WI38 (cell line): ENCODE results near the gene PDGFRB.

Source experiments
- H3K4me3 ChIP-seq: 2 replicates; pipeline ENCODE4 v1.5.1; 2011; ENCODE audit warnings: low read depth, mild to moderate bottlenecking, control low read depth, low read length
- CTCF ChIP-seq: IDR thresholded peaks from 2 replicates; pipeline ENCODE4 v1.5.1; 2012; ENCODE audit warnings: low read depth, mild to moderate bottlenecking, control low read depth, low read length

PDGFRB gene

GRCh38 chr5:150080696-150081435 lies 74.8 kb downstream of the PDGFRB start:
- H3K4me3 ChIP-seq, result no peak overlapping the region
- TF ChIP-seq CTCF, result no peak

GRCh38 chr5:150079909-150080461 lies 75.7 kb downstream of the PDGFRB start:
- TF ChIP-seq CTCF, result no peak
- no peak overlapping the region for H3K4me3 ChIP-seq

- no peak overlapping the region for H3K4me3 ChIP-seq
- no peak for TF ChIP-seq CTCF
Observed at GRCh38 chr5:150078802-150079689, 76.6 kb downstream of the PDGFRB start.

GRCh38 chr5:150077996-150078801 lies 77.4 kb downstream of the PDGFRB start:
- no peak overlapping the region for H3K4me3 ChIP-seq
- no peak for TF ChIP-seq CTCF

- no peak for TF ChIP-seq CTCF
Observed at GRCh38 chr5:150077060-150077459, 78.6 kb downstream of the PDGFRB start.

GRCh38 chr5:150075806-150076205 lies 79.8 kb downstream of the PDGFRB start:
- TF ChIP-seq CTCF, result no peak
- no peak overlapping the region for H3K4me3 ChIP-seq

More at GRCh38 chr5:150077060-150077459, 78.6 kb downstream of the PDGFRB start:
- H3K4me3 ChIP-seq, result no peak overlapping the region
